Stomach (tissue), 4 donors: ENCODE data around the gene FHAD1.

Source experiments
- POLR2A ChIP-seq, 4 donors: fragments of 450-650 bp; IDR thresholded peaks; one replicate each; pipeline ENCODE4 v1.6.1; 2016; ENCODE audit warnings: antibody characterized with exemption in 4 of 4, control low read depth in 2 of 4, mild to moderate bottlenecking in 1 of 4, moderate library complexity in 1 of 4
- TF ChIP-seq, protein P1 (sequence below), 7 experiments: fragments of 450-650 bp in 4 of 7; fragments of 200-600 bp in 3 of 7; sonication (generic) in 3 of 7; IDR thresholded peaks; one replicate each; pipeline ENCODE4 v1.5.1; 2016 to 2019; ENCODE audit warnings: antibody characterized with exemption in 7 of 7, control low read depth in 2 of 7, mild to moderate bottlenecking in 1 of 7

DNA sequence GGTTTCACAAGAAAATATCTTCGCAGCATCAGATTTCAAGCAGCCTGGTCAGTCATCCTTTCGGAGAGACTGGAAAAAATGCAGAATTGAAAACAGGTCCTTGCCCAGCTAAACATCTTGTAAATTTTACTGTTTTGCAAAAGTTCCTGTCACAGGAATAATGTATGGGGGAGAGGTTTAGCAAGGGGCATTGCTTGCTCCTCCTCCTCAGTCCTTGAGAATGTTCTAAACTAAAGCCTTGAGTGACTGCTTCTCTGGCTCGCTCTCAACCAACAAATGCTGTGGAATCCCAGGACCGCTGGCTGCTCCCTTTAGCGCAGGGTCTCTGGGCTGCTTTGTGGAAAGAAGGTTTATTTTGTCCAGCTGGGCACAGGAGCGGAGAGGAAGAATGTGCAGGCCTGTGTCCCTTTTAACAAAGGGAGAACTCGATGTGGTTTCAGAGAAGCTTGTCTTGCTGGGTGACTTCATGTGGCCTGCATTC lies 33.6 kb upstream of the FHAD1 start:
- TF ChIP-seq, protein P1, sequence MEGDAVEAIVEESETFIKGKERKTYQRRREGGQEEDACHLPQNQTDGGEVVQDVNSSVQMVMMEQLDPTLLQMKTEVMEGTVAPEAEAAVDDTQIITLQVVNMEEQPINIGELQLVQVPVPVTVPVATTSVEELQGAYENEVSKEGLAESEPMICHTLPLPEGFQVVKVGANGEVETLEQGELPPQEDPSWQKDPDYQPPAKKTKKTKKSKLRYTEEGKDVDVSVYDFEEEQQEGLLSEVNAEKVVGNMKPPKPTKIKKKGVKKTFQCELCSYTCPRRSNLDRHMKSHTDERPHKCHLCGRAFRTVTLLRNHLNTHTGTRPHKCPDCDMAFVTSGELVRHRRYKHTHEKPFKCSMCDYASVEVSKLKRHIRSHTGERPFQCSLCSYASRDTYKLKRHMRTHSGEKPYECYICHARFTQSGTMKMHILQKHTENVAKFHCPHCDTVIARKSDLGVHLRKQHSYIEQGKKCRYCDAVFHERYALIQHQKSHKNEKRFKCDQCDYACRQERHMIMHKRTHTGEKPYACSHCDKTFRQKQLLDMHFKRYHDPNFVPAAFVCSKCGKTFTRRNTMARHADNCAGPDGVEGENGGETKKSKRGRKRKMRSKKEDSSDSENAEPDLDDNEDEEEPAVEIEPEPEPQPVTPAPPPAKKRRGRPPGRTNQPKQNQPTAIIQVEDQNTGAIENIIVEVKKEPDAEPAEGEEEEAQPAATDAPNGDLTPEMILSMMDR (IDR thresholded peaks at IDR 0.05) = no peak
- TF ChIP-seq POLR2A (IDR thresholded peaks at IDR 0.05) = no peak
